ENCODE results near the gene CD2. TPM values are rescaled to one million over a fixed set of nuclear protein-coding genes. Genes with fewer than 3 reads are reported as not detected.

Gene CD2
- total RNA-seq, 1 donor from 2014 or later = 168 TPM

DNA sequence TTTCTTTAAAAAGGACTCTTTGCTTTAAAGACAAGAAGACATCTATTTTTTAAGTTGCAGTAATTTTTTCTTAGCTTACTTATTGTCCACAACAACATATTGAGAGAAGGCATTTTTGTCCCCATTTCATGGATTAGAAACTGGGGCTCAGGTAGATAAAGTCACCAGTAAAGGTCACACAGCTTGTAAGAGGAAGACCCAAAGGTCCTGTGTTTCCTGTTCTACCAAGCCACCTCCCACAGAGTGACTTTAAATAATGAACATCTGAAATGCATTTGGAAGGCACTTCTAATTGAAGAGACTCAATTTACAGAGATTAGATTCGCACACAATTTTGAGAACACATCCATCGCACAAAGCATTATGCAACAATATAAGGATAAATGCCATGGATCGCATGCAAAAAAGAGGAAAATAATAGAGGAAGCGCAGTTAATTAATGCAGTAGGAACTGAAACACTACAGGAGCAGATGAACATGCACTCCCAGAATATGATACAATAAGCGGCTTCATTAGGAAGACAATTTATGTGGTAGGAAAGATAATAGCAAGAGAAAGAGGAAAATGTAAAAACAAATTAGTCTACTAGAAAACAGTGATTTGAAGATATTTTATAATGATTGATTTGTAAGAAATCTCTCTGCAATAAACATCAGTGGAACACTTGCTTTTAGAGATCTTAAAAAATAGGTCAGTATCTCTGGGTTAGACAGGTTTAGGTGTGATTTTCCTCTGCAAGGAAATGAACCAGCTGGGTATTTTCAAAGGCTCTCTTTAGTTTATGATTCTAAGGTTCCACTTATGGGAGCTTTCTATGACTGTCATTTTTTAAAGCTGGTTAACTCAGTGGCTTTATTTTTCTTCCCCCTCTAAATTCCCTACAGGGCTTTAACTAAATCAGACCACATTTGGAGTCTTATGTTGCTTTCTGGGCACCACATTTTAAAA lies 27.1 kb upstream of the CD2 start:
- intact Hi-C loops (cut with micrococcal nuclease) = no loop called here

DNA sequence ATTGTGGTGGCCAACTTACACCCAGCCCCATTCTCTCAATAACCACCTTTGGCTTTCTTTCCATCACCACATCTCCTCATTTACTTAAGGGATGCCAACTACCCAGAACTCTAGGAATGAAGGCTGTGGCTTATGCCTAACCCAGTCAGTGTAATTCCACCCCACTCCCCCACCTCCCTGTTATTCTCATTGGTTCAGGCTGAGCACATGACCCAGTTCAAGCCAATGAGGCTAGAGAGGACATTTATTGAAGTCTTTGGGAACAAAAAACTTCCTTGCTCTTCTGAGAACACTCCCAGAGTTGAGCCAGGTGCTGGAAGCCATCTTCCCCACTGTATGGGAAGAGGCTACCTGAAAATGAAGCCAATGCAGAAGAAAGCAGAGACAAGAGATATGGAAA lies 22.8 kb upstream of the CD2 start:
- intact Hi-C loops (cut with micrococcal nuclease) = no loop called here

DNA sequence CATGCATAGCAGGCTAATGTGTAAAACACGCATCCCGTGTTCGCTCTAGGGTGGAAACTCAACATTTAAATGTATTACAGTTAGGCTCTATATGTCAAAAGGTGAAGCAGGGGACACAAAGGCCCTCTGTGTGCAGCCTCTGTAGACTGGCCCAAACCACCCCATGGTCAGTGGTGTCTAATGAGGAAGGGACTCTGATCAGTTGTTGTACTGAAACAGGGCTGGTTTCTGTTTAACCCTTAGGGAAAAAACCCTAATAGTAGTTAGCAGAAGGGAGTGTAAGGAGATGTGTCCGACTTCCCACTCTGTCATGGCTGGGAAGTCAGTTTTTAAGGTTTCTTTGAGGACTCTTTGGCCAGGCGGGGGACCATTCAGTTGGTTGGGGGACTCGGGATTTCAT lies 21.5 kb upstream of the CD2 start:
- intact Hi-C loops (cut with micrococcal nuclease) = no loop called here

DNA sequence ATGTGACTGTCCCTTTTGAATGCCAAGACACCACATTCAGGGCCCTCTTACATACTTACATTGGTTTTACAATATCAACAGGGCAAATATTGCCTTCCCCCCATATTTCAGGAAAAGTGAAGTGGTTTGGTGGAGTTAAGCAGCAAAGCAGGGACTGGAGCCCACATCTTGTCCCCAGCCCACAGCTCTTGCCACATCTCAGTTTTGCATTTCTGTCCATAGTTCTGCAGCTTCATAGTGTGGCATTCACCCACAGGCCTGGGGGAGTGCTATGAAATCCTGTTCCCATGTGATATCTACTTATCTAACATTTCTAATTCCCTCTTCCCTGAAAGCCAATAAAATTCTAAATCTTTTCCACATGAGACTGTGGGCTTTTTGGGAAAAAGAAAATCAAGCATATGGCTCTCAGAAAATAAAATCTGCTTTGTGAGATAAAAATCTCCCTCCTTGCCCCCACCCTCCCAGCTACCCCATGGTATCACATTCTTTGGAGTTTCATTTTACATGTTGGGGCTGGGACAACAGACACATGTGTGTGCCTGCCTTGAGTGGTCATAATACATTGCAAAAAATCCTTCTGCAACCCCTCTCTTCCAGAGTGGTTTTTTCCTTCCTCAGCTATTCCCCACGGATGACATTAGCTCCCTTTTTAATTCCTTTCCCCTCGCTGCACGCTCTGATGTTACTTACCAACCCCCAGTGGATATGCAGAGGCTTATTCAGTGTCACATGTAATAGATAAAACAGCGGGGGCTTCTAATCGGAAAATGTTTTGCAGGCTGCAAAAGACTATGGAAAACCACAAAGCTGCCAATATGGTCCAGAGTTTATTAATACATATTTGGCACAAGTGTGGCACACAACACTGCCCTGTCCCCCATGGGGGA lies 20.5 kb upstream of the CD2 start:
- intact Hi-C loops (cut with micrococcal nuclease) = no loop called here

DNA sequence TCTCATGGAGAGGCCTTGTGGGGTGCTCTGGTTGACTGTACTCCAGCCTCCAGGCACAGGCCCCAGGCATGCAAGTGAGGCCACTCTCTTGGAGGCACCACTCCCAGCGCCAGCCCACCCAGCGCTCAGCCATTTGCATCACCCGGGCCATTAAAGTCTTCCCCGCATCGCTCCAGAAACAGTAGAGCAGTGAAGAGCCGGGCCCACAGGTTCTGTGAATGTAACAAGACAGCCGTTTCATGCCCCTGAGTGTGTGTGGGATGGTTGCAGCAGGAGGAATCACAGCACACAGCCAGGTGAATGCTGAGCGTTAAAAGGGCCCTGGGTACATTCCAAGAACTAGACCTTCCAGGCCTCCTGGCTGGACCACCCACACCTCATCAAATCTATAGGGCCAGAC lies 19.0 kb upstream of the CD2 start:
- intact Hi-C loops (cut with micrococcal nuclease) = loop anchor here (5.0 kb wide), 3 partner anchors 163 to 387 kb away; partner anchors contain the start of genes CD58 and TRIM45

DNA sequence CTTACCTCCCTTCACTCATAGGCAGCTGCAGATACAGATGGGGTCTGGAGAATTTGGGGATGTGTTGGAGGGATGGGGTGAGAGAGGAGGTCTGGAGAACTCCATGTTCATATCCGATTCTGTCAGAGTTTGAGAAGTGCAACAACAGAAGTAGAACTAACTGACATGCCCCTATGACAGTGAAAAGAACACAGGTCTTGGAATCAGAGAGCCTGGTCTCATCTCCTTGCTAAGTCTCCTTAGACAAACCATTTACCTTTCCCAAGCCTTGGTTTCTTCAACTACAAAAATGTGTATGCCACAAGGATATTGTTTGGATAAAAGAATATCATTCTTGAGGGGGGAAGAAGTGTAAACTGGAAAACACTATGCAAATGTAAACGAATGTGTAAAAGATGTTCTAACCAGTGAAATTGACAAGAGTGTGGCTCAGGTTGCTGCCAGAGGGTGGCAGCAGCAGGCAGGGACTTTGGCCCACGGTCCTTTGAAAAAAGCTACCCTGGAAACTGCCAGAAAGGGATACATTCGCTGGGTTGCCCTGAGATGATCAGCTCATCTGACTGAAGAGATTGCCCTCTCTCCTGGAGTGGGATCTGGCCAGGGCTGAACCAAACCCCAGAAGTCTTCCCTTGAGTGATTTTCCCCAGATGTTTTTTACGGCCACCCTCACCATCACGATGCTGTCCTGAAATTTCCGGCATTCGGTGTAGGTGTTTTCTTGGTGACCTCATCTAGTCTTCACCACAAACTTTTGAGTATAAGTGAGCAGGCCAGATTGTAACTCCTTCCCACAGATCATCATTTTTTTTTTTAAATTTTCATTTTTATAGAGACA lies 17.0 kb upstream of the CD2 start:
- intact Hi-C loops (cut with micrococcal nuclease) = loop anchor here (1.0 to 5.0 kb wide), 11 partner anchors 26 to 385 kb away; partner anchors contain the start of genes CD58, TRIM45 and TTF2

DNA sequence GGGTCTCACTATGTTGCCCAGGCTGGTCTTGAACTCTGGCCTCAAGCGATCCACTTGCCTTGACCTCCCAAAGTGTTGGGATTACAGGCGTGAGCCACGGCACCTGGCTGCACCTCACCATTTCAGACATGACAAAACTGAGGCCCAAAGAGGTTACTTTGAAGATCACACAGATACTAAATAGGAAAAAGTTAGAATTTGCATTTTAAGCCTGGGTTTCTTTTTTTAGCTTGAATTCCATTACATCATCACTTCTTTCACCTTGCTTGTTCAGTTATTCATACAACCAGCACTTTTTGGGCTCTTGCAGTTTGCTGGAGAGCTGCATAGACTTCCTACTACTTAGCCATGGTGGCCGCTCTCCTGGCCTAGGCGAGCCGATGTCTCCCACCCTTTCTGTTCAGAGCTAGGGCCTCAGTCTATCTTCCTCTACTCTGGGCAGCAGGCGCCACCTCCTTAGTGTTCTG lies 16.3 kb upstream of the CD2 start:
- intact Hi-C loops (cut with micrococcal nuclease) = loop anchor here (1.0 to 5.0 kb wide), 12 partner anchors 16 to 384 kb away; partner anchors contain the start of genes CD2, CD58, TRIM45 and TTF2

DNA sequence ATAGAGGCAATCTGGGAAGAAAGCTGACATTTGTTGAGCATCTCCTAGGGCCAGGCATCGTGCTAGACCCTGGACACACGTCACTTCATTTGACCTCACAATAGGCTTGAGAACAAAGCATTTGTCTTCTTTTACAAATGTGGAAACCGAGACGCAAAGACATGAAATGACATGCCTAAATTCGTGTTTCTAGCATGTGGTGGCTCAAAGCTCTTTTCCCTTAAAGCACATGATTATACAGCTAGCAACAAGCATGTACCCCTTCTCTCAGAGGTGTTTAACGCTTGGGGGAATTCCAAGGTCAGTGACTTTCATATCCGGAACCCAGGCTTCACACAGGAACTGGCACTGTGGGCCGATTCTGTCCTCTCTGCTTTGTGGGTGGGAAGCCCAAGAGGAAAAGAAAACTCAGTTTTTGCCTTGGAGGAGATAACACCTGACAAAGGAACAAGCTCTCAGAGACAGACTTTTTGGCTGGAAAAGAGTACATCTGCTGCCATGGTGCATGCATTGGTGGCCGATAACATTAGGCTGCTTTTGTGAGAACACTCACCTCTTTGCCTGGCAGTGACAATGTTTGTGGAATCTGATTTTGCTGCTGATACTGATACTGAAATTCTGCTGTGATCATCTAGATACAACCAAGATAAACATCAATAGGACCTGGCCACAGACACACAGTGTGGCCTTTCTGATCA lies 15.4 kb upstream of the CD2 start:
- intact Hi-C loops (cut with micrococcal nuclease) = loop anchor here (1.0 to 5.0 kb wide), 4 partner anchors 15 to 383 kb away; partner anchors contain the start of genes CD2, CD58 and TRIM45

DNA sequence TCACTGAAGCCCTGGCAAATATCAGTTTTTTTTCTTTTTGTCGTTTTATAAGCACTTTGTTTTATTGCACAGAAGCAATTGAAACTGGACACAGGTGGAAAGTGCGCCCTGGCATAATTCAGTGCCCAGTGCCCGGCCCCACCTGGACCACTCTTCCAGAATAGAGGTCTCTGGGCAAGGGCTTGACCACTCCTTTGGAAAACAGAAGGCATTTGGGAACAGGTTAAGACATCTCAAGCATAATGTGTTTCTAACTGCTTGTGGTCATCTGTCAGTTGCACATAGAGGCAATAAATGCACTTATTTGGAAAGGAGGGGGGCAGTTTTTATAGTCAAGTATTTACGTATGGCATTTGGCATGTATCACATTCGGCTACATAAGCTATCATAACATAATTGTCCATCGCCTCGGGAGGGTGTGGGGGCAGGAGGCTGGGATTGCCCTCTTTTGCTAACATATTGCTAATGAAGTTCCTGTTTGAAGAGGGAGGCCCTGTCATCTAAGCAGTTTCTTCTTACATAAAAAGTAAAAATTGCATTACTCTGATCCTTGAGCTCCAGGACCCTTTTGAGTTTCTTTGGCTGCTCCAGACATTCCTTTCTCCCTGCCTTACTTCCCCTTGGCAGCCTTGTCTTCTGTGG lies 14.7 kb upstream of the CD2 start:
- intact Hi-C loops (cut with micrococcal nuclease) = loop anchor here (5.0 kb wide), 3 partner anchors 167 to 383 kb away; partner anchors contain the start of genes CD58 and TRIM45

DNA sequence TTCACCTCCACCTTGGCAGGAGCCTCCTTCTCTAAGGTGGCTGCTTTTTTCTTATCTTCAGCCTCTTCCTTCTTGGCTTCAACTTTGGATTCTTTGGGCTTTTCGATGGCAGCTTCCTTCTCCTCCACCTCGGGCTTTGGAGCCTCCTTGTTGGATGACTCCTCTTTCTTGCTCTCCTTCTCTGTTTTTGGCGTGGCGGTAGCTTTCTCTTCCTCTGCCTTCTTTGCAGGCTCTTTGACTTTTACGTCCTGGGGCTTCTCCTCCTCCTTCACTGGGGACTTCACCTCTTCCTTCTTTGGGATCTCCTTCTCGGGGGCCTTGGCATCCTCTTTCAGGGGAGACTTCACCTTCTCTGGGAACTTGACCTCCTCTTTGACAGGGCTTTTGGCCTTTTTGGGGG lies 13.9 kb upstream of the CD2 start:
- intact Hi-C loops (cut with micrococcal nuclease) = no loop called here

DNA sequence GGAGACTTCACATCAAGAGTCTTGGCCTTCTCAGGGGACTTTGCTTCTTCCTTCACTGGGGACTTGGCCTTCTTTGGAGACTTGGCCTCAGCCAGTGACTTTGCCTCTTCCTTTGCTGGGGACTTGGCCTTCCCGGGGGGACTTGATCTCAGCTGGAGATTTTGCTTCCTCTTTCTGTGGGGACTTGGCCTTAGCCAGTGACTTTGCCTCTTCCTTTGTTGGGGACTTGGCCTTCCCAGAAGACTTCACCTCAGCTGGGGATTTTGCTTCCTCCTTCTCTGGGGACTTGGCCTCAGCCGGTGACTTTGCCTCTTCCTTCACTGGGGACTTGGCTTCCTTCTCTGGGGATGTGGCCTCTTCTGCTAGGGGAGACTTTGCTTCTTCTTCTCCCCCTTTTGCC lies 13.5 kb upstream of the CD2 start:
- intact Hi-C loops (cut with micrococcal nuclease) = no loop called here

DNA sequence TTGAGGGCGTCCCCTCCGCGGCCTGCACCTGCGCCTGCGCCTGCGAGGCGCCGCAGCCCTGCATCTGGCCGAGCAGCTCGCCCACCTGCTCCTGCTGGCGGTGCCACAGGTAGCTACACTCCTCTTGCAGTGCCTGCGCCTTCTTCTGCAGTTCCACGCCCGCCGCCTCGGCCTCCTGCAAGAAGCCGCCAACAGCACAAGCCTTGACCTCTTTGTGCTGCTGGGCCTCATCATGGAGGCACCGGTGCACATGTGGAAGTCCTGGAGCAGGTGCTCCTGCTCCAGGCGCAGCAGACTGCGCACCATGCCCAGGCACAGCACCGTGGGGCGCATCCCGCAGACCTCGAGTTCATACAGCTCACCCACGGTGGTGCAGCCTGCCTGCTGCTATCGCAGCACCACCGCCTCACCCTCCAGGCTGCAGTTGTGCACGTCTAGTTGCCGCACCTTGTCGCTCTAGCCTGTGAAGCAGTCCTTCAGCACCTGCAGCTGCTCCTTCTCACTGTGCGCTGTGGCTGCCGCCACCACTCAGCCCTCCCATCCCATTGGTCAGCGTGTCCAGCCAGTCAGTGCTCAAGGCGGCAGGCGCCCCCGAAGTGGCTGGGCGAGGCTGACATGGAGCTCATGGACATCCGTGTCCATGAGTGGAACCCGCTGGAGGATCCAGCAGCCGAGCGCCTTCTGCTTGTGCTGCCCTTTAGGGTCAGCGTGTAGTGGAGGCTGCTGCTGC lies 12.2 kb upstream of the CD2 start:
- intact Hi-C loops (cut with micrococcal nuclease) = no loop called here

DNA sequence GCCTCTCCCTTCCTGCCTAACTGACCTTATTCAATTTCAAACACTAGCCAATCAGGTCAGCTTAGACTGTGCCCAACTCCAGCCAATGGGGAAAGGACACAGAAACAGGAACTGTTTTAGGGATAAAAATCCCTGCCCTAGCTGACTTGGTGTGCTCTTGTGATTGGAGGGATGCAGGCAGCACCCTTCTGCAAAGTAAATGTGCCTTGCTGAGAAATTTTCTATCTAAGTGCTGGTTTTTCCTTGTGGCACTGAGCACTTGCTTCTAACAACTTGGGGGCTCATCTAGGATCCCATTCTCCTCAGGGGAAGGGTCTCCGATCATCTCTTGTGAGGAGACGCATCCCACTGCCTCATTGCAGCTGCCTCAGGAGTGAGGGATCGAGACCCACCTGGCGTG lies 10.7 kb upstream of the CD2 start:
- intact Hi-C loops (cut with micrococcal nuclease) = no loop called here

DNA sequence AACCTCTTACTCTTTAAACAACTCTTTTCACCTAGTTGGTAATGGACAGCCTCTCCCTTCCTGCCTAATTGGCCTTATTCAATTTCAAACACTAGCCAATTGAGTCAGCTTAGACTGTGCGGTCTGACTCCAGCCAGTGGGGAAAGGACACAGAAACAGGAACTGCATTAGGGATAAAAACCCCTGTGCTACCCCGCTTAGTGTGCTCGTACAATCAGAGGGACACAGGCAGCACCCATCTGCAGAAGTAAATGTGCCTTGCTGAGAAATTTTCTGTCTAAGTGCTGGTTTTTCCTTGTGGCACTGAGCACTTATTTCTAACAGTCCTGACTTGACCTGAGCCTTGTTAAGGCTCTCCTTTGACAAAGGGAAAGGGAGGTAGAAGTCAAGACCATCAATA lies 6.0 kb upstream of the CD2 start:
- intact Hi-C loops (cut with micrococcal nuclease) = no loop called here

DNA sequence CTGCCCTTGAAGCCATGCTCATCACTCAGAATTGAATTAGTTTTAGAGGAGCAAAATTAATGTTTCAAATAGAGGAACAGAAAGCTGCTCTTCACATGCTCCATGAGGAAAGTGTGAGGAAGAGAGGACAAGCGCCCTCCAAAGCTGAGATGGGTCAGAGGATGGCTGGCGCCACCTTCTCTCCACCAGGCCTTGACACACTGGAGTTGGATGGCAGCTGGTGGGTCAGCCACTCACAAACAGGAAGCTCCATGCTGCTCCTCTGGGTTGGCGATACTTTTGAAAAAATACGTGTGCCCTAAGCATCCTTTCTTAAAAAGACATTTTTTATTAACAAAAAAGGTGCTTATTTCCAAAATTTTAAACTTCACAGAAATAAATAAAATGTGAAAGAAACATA lies 3.1 kb upstream of the CD2 start:
- intact Hi-C loops (cut with micrococcal nuclease) = no loop called here

DNA sequence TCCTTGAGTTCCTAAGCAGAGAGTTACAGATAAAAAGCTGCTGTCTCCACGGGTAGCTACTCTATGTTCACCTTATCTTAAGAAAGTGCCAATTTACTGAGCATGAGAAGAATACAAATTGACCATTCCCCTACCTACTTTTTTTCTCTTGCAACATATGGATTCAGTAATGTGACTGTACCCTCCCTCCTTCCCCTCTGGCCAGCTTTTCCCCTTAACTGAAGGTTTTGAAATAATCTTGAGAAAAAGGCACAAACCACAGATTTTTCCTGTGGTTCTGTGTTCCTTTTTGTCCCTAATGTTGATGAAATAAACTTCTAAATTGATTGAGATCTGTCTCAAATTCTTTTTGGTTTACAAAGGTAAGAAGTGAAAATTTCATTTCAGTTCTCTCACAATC lies 2.6 kb upstream of the CD2 start:
- intact Hi-C loops (cut with micrococcal nuclease) = no loop called here

DNA sequence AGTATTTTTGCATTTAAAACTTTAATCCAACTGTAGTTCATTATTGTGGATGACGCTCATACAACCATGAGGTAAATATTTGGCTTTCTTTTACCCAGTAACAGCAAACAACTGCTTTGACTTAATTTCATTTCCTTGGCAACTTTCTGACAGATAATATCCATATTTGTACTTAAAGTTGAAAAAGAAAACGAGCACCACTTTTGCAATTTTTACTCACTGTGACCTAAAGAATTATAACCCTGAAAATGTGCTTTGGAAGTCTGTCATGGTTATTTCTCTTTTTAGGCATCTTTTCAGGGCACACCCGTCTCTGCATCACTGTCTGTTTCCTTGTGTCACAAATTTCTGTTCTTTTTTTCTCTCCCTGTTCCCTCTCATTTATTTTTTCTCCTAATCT lies 918 bp upstream of the CD2 start:
- intact Hi-C loops (cut with micrococcal nuclease) = no loop called here

DNA sequence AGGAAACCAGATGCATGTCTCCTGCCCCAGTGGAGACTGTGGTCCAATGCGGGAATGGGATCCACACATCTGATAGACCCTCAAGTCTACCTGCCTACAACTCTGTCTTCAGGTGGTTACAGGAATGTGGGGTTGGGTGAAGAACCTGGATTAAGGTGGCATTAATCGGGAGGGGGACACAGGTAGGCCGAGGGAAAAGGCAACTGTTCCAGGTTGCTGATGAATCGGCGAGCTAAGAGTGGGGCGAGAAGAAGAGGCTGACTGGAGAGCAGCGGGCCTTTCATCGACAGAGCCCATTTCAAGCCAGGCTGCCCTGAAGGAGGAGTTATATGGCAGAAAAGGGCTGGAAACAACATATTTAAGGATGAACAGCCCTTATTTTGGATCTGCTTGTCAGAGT lies 836 bp downstream of the CD2 start:
- intact Hi-C loops (cut with micrococcal nuclease) = loop anchor here (2.0 kb wide), 1 partner anchor 14 kb away; no protein-coding TSS in a partner anchor

DNA sequence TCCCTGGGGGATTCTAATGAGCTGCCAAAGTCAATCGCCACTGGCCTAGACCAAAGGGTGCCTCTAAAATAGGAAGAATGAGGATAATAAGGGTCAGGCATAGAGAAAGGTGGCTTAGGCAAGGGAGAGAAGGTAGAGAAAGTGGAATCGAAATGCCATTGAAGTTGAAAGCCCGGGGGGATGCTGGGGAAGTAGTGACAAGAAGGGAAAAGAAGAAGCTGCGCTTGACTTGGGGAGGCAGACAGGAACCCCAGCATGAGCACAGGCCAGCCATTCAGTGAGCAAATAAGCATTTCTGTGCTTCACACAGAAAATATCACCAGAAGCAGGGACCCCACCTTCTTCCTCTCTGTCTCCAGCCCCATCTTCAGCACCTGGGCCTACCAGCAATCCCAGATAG lies 1.5 kb downstream of the CD2 start:
- intact Hi-C loops (cut with micrococcal nuclease) = loop anchor here (2.0 kb wide), 1 partner anchor 13 kb away; no protein-coding TSS in a partner anchor

Data from T-helper 2 cell treated with Interferon-gamma antibody and Interleukin-4, amounts not matched to agents 100 ng/mL and 5 ng/mL, for 36 hours (primary cell).